ENCODE results near the gene DCUN1D2. TPM values are rescaled to one million over a fixed set of nuclear protein-coding genes. Genes with fewer than 3 reads are reported as not detected.

Gene DCUN1D2
- 4.0 and 6.5 TPM in 2 replicates for total RNA-seq

GRCh38 chr13:113490496-113491417 lies at the start of gene DCUN1D2:
TSS of gene DCUN1D2 (minus strand) at chr13:113490711. CDS start at chr13:113490669, 42 bp downstream.

GRCh38 chr13:113452942-113453901 lies 37.3 kb downstream of the DCUN1D2 start, which contains the start of gene ADPRHL1:
TSS of gene ADPRHL1 (minus strand) at chr13:113453488. CDS start at chr13:113453437, 51 bp downstream.

Other genes with a start within 250 kb of the DCUN1D2 start
- 249 and 313 TPM in 2 replicates for gene LAMP1, start 193.5 kb downstream of the DCUN1D2 start, total RNA-seq
- not detected in 2 replicates for gene GRTP1, start 126.6 kb downstream of the DCUN1D2 start, total RNA-seq
- 0.18 and 2.1 TPM in 2 replicates for gene ADPRHL1, start 37.2 kb downstream of the DCUN1D2 start, total RNA-seq
- gene TFDP1, start 94.0 kb upstream of the DCUN1D2 start, total RNA-seq: 53.3 and 62.5 TPM in 2 replicates
- gene ATP4B, start 167.5 kb upstream of the DCUN1D2 start, total RNA-seq: not detected in 2 replicates
- gene GRK1, start 176.5 kb upstream of the DCUN1D2 start, total RNA-seq: not detected in 2 replicates